ENCODE data around the gene HNRNPA0. TPM values are rescaled to one million over a fixed set of nuclear protein-coding genes. Genes with fewer than 3 reads are reported as not detected.

HNRNPA0 gene
- total and polyA plus RNA-seq, 9 of the 15 experiments (the other 6 are each of a cell fraction or from before 2014, with no cell fraction given) = 5.0 to 33.3 (median 10.7) TPM

GRCh38 chr5:137741718-137742117, 12.4 kb downstream of the HNRNPA0 start:
- H3K9me3 ChIP-seq (replicated peaks; ENCODE audit: control insufficient read depth, insufficient read depth, low read depth, low read length) = no peaks in the 10 kb centered on the region
- peaks cover 0 to 3% of the 10 kb centered on the region in 2 experiments; a peak in 2 of 5 replicates for H3K27me3 ChIP-seq (ENCODE audit: control insufficient read depth in 2 of 2, insufficient read depth in 2 of 2, low read length in 2 of 2)
- H3K9ac ChIP-seq (ENCODE audit: insufficient read depth in 1 of 2, low read depth in 2 of 2, low read length in 2 of 2) = no peak overlapping the region
- WGBS (ENCODE audit: insufficient coverage, low coverage, missing lambda C conversion rate) = under 1% methylated on average over 8 of the region's 8 CpGs
- intact Hi-C loops (cut with micrococcal nuclease) = no loop called here
- no peaks in the 10 kb centered on the region for H3K9me1 ChIP-seq (ENCODE audit: control insufficient read depth, insufficient read depth, low read length)
- H3K27ac ChIP-seq (ENCODE audit: extremely low read depth, low read depth, low read length) = no peak overlapping the region
- in situ Hi-C loops (cut with MboI) = no loop called here
- no TSS peak for BruUV-seq (replicated peaks)
- TF ChIP-seq U2AF2 (optimal IDR thresholded peaks at IDR 0.05; ENCODE audit: low read depth, low read length) = no peak
- no peak for TF ChIP-seq ZNF695 (CRISPR knock-in tag; IDR thresholded peaks at IDR 0.05)
- TF ChIP-seq NEUROD1 (IDR thresholded peaks at IDR 0.05; ENCODE audit: borderline replicate concordance, low read depth, low read length, partially characterized antibody) = no peak
- no peak for TF ChIP-seq ZNF212 (CRISPR knock-in tag; IDR thresholded peaks at IDR 0.05)
- TF ChIP-seq NFATC3 (IDR thresholded peaks at IDR 0.05) = no peak
- no peak for TF ChIP-seq ATF7 (IDR thresholded peaks at IDR 0.05)
- TF ChIP-seq IRF9 (tag; IDR thresholded peaks at IDR 0.05) = no peak
- TF ChIP-seq NR2C1 (IDR thresholded peaks at IDR 0.05) = no peak
- no peak for TF ChIP-seq NR2C1 (tag; IDR thresholded peaks at IDR 0.05)
- no peak for TF ChIP-seq ARID3B (CRISPR knock-in tag; IDR thresholded peaks at IDR 0.05; ENCODE audit: borderline replicate concordance)
- no peak for TF ChIP-seq SREBF2 (CRISPR knock-in tag; IDR thresholded peaks at IDR 0.05)
- no peak for TF ChIP-seq NR1H2 (CRISPR knock-in tag; IDR thresholded peaks at IDR 0.05)
- TF ChIP-seq RBM39 (optimal IDR thresholded peaks at IDR 0.05; ENCODE audit: low read depth, low read length) = no peak
- no peak for TF ChIP-seq E2F1 (CRISPR knock-in tag; IDR thresholded peaks at IDR 0.05)
- TF ChIP-seq RFX7 (CRISPR knock-in tag; IDR thresholded peaks at IDR 0.05) = no peak
- no peak for TF ChIP-seq ADNP (tag; IDR thresholded peaks at IDR 0.05)
- TF ChIP-seq BRD9 (IDR thresholded peaks at IDR 0.05; ENCODE audit: low read depth, partially characterized antibody) = no peak
- TF ChIP-seq COPS2 (conservative IDR thresholded peaks at IDR 0.05) = no peak
- no peaks in the 10 kb centered on the region for H4K20me1 ChIP-seq (replicated peaks; ENCODE audit: control insufficient read depth, insufficient read depth, low read length)
- ChIA-PET POLR2A (interaction anchor here (1.5 to 3.6 kb wide), 4 partner anchors 10 to 81 kb away, joined by 5 to 18 read pairs (median 11); no protein-coding TSS in a partner anchor), CTCF (ENCODE audit: low intra/inter-chr PET ratio) (interaction anchor here (2.5 to 3.3 kb wide), 2 partner anchors 81 to 112 kb away, joined by 17 to 21 read pairs; no protein-coding TSS in a partner anchor)
- no peaks in the 10 kb centered on the region for H3K36me3 ChIP-seq (ENCODE audit: control insufficient read depth, insufficient read depth, low read length)
- H3K4me2 ChIP-seq (ENCODE audit: insufficient read depth, low read length) = no peak overlapping the region
- H3K4me1 ChIP-seq (replicated peaks in 1 of 2; ENCODE audit: control insufficient read depth in 2 of 2, insufficient read depth in 2 of 2, low read length in 2 of 2) = no peaks in the 10 kb centered on the region
- ATAC-seq (no peak), DNase-seq (ENCODE audit: extremely low read depth in 1 of 4, low spot score in 3 of 4) (no peak), FAIRE-seq (no peak)
- no peak overlapping the region for H3K4me3 ChIP-seq
- H2AFZ ChIP-seq (ENCODE audit: low read depth, low read length) = no peak overlapping the region
- H3K79me2 ChIP-seq (ENCODE audit: control insufficient read depth, insufficient read depth, low read length) = no peaks in the 10 kb centered on the region

Measured in K562 (cell line).